Tibial nerve (tissue), 4 donors: Measurements from ENCODE around the gene C9orf152. TPM values are rescaled to one million over a fixed set of nuclear protein-coding genes. Genes with fewer than 3 reads are reported as not detected.

Source experiments
- DNase-seq, 2 donors: peaks; one replicate each; pipeline ENCODE4 v3.0.0-alpha.2; 2019; ENCODE audit warnings: low spot score in 2 of 2
- H3K27ac ChIP-seq, 4 donors: fragments of 200-600 bp; sonication (generic) in 3 of 4; one replicate each; pipeline ENCODE4 v1.5.1; 2017 to 2019; ENCODE audit warnings: mild to moderate bottlenecking in 1 of 4
- H3K27me3 ChIP-seq, 2 donors: fragments of 200-600 bp; sonication (generic) in 1 of 2; one replicate each; pipeline versions ENCODE4 v1.5.1 to v1.6.0; 2017 to 2019
- H3K36me3 ChIP-seq, 3 donors: fragments of 200-600 bp; sonication (generic); one replicate each; pipeline ENCODE4 v1.5.1; 2018 to 2019
- H3K4me1 ChIP-seq, 4 donors: fragments of 200-600 bp; sonication (generic) in 3 of 4; one replicate each; pipeline ENCODE4 v1.5.1; 2017 to 2019
- H3K4me3 ChIP-seq, 4 donors: fragments of 200-600 bp; sonication (generic) in 3 of 4; one replicate each; pipeline ENCODE4 v1.5.1; 2017 to 2019; ENCODE audit warnings: mild to moderate bottlenecking in 1 of 4, moderate library complexity in 1 of 4
- H3K9me3 ChIP-seq, 4 donors: fragments of 200-600 bp; sonication (generic) in 3 of 4; one replicate each; pipeline ENCODE4 v1.5.1; 2017 to 2019
- CTCF ChIP-seq, 5 experiments: fragments of 200-600 bp in 3 of 5; fragments of 450-650 bp in 2 of 5; sonication (generic) in 3 of 5; IDR thresholded peaks; one replicate each; pipeline ENCODE4 v1.5.1; 2016 to 2019; ENCODE audit warnings: antibody characterized with exemption in 5 of 5, mild to moderate bottlenecking in 3 of 5, moderate library complexity in 2 of 5
- EP300 ChIP-seq, 2 donors: sonication (generic); formaldehyde crosslinking; IDR thresholded peaks; one replicate each; pipeline ENCODE4 v1.6.1; 2017; ENCODE audit warnings: antibody characterized with exemption in 2 of 2, mild to moderate bottlenecking in 1 of 2
- POLR2A ChIP-seq, 2 donors: fragments of 450-650 bp; IDR thresholded peaks; one replicate each; pipeline ENCODE4 v1.6.1; 2017; ENCODE audit warnings: antibody characterized with exemption in 2 of 2, mild to moderate bottlenecking in 2 of 2, moderate library complexity in 2 of 2
- WGBS, 2 donors: methylation state at CpG; one replicate each; pipeline ENCODE4 v1.1.5; 2018; 5-methylcytosine and 5-hydroxymethylcytosine counted together
- total RNA-seq, 4 donors: library from RNA; depleted of rRNA; stranded (reverse); fragments of >200 nt; gene quantifications; one replicate each; pipeline ENCODE4 v1.1.0, GENCODE V29; 2016

The C9orf152 gene
- total RNA-seq, 4 donors from 2014 or later: not detected

DNA sequence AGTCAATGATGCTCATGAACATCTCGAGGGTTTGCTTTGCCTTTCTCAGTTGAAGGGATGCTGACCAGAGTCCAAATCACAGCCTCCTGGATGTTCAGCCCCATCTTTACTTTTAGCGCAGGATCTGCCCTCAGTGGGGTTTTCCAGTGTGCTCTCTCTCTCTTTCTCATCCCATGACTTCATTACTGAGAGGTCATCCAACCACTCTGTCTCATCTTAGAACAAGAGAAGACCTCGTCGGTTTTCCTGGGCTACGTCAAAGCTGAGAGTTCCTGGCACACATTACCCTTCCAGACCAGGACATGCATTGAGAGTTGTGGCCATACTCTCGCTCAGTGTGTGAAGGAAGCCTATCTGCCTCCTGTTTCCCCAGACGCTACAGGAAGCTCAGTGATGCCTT, 47.3 kb downstream of the C9orf152 start:
- no peak overlapping the region for H3K4me3 ChIP-seq
- 92 to 97% methylated on average over 7 of the region's 7 CpGs for WGBS, 2 donors
- DNase-seq: no peak
- H3K27ac ChIP-seq: no peak overlapping the region
- H3K4me1 ChIP-seq: peaks cover 0 to 28% (median 21%) of the 10 kb centered on the region in 4 donors
- no peak for TF ChIP-seq EP300 (IDR thresholded peaks at IDR 0.05)
- TF ChIP-seq CTCF (IDR thresholded peaks at IDR 0.05): no peak
- TF ChIP-seq POLR2A (IDR thresholded peaks at IDR 0.05): no peak
- no peaks in the 10 kb centered on the region for H3K27me3 ChIP-seq
- H3K9me3 ChIP-seq: no peaks in the 10 kb centered on the region
- peaks cover 0 to 9% (median 0%) of the 10 kb centered on the region in 3 donors for H3K36me3 ChIP-seq

DNA sequence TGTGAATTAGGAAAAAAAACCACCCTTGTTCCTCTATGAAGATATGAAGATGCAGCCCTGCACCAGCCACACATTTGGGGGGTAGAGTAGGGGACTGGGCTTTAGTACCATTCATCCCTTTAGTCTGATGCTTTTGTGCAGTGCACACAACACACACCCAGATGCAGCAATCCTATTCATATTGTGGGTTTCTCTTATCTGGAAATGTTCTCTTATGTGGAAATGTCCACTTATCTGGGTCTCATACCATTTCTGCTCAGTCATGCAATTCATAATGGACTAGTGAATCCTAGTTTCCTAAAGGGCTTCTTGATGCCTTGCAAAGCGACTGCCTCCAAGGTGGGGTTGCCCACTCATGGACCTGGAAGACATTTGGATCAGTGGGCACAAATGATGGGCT, 47.8 kb downstream of the C9orf152 start:
- WGBS, 2 donors: 100% methylated on average over 1 of the region's 1 CpG
- Histone ChIP-seq H3K27me3 (no peaks in the 10 kb centered on the region), H3K9me3 (no peaks in the 10 kb centered on the region), H3K4me1 (peaks cover 0 to 33% (median 21%) of the 10 kb centered on the region in 4 donors), H3K36me3 (peaks cover 0 to 9% (median 0%) of the 10 kb centered on the region in 3 donors), H3K4me3 (no peak overlapping the region), H3K27ac (no peak overlapping the region)
- DNase-seq: no peak
- TF ChIP-seq POLR2A (IDR thresholded peaks at IDR 0.05) (no peak), CTCF (IDR thresholded peaks at IDR 0.05) (no peak), EP300 (IDR thresholded peaks at IDR 0.05) (no peak)

DNA sequence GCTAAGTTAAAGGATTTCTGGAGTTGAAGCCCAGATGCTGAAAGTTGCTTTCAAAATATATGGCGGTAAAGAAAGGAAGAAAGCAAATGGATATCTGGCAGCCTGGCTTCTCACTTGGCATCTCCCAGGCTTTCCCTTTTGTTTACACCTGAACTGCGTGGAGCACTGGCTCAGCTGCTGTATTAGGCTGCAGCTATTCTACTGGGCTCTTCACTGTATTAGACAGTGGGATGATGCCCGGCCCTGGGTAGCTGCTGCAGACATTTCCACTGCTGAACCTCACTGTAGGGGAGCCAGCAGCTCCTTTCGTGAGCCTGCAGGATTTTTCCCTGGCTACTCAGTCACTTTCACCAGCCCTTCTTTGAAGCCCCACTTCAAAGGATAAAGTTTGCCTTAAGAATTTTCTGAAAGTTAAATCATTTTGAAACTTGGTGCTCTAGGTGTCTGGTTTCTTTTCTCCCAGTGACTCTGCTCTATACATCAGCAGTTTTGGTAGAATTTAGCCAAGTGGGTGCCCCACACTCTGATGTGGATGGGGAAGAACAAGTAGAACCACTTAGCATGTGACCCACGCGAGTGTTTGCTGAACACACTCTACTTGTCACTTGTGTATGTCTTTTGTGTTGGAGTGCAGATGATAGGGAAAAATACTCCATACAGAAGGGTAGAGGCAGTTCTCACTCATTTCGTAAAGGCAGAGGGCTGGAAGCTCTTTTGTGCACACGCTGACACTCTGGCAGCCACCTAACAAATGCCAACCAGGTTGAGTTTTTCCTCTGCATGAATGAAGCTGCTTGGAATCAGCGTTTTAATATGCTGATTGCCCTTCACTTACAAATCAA, 49.9 kb downstream of the C9orf152 start:
- peaks cover 0 to 9% (median 0%) of the 10 kb centered on the region in 3 donors for H3K36me3 ChIP-seq
- H3K27ac ChIP-seq: no peak overlapping the region
- H3K4me1 ChIP-seq: peaks cover 0 to 34% (median 21%) of the 10 kb centered on the region in 4 donors
- no peaks in the 10 kb centered on the region for H3K9me3 ChIP-seq
- TF ChIP-seq CTCF (IDR thresholded peaks at IDR 0.05) (no peak), EP300 (IDR thresholded peaks at IDR 0.05) (no peak)
- no peak for DNase-seq
- H3K27me3 ChIP-seq: no peaks in the 10 kb centered on the region
- WGBS, 2 donors: 51 to 55% methylated on average over 9 of the region's 9 CpGs
- H3K4me3 ChIP-seq: no peak overlapping the region

- no peaks in the 10 kb centered on the region for H3K27me3 ChIP-seq
- H3K9me3 ChIP-seq: no peaks in the 10 kb centered on the region
- peaks cover 0 to 9% (median 0%) of the 10 kb centered on the region in 3 donors for H3K36me3 ChIP-seq
- H3K4me1 ChIP-seq: peaks cover 0 to 45% (median 24%) of the 10 kb centered on the region in 4 donors
- H3K4me3 ChIP-seq: no peak overlapping the region
- H3K27ac ChIP-seq: no peak overlapping the region
- WGBS, 2 donors: 25 to 26% methylated on average over 4 of the region's 4 CpGs
- no peak for TF ChIP-seq CTCF (IDR thresholded peaks at IDR 0.05)
- TF ChIP-seq EP300 (IDR thresholded peaks at IDR 0.05): peak in 1 of 2 donors; percentile 38
- DNase-seq: peak in 1 of 2 donors; percentile 25
Measured at GRCh38 chr9:110156902-110157301, 51.1 kb downstream of the C9orf152 start.

GRCh38 chr9:110156416-110156815, 51.5 kb downstream of the C9orf152 start:
- Histone ChIP-seq H3K9me3 (no peaks in the 10 kb centered on the region), H3K27me3 (no peaks in the 10 kb centered on the region), H3K36me3 (peaks cover 0 to 9% (median 0%) of the 10 kb centered on the region in 3 donors), H3K4me3 (no peak overlapping the region), H3K4me1 (peaks cover 0 to 45% (median 24%) of the 10 kb centered on the region in 4 donors), H3K27ac (no peak overlapping the region)
- TF ChIP-seq CTCF (IDR thresholded peaks at IDR 0.05): no peak
- no peak for TF ChIP-seq EP300 (IDR thresholded peaks at IDR 0.05)
- TF ChIP-seq POLR2A (IDR thresholded peaks at IDR 0.05): no peak
- DNase-seq: no peak
- WGBS, 2 donors: 80 to 81% methylated on average over 9 of the region's 9 CpGs
